HG02870 (cell line): ENCODE data around the gene SLC23A2.
"Not testable (repeated sequence)": the region's sequence is repeated elsewhere in the genome, so short reads cannot be mapped to it uniquely, and the experiment has no call there.

Source experiments
- ATAC-seq: cut with Tn5 transposase; IDR thresholded peaks from one replicate; pipeline ENCODE4 v1.9.1; 2021; ENCODE audit warnings: mild to moderate bottlenecking, moderate library complexity; ENCODE audit not compliant: unreplicated experiment

SLC23A2 gene

GRCh38 chr20:4883546-4883945, 117.8 kb downstream of the SLC23A2 start:
- ATAC-seq: no peak

DNA sequence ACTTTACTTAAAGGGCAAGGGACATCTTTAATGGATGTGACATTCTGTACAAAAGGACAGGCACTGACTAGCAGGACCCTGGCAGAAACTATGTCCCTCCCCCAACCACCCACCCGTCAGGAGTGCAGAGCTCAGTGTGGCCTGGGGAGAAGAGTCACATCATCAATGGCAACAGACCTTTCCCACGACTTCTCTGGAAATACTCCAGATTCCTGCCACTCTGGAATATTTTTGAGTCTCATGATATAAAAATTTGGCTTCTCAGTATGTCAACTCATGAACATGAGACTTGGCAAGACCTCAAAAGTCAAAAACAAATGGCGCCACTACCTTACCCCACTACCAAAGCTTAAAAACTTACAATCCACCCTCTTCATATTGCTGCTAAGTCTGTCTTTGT, 118.3 kb downstream of the SLC23A2 start:
- ATAC-seq: no peak

DNA sequence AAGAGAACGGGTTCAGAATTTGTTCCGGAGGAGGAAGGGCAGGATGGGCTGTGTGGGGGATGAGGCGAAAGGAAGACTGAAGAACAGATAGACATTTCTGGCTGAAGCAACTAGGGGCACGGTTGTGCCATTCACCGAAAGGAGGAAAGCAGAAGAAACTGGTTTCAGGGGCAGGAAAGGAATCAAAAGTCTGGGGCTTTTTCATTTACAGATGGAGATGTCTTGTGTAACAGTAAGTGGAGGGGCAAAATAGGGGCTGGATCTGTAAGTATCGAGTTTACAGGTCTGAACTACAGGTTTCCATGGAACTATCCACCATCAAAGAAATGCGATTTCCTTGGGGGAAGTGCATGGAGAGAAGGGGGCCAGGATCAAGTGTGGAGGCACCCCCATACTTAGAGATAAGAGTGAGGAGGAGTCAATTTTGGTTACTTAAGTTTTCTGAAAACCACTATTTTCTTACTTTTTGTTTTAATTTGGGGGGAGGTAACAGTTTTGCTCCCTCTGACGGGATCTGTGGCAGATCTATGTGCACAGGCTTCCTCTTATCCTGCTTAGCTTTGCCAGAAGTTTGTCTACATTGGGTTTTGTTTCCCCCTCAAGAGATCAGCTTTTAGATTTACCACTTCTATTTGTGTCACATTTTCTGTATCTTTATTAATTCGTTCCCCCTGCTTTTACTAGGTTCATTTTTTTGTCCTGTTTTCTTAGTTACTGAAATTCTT, 120.1 kb downstream of the SLC23A2 start:
- ATAC-seq: no peak

- no peak for ATAC-seq
These were observed 121.3 kb downstream of the SLC23A2 start for GRCh38 chr20:4880051-4880450.

DNA sequence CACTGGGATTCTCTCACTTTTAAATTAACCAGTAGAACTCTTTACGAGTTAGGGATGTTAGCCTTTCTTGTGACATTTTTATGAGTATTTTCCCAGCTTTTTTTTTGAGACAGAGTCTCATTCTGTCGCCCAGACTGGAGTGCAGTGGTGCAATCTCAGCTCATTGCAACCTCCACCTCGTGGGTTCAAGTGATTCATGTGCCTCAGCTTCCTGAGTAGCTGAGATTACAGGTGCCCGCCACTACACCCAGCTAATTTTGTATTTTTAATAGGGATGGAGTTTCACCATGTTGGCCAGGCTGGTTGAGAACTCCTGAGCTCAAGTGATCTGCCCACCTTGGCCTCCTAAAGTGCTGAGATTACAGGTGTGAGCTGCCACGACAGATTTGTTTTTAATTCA, 123.2 kb downstream of the SLC23A2 start:
- not testable (repeated sequence) for ATAC-seq

DNA sequence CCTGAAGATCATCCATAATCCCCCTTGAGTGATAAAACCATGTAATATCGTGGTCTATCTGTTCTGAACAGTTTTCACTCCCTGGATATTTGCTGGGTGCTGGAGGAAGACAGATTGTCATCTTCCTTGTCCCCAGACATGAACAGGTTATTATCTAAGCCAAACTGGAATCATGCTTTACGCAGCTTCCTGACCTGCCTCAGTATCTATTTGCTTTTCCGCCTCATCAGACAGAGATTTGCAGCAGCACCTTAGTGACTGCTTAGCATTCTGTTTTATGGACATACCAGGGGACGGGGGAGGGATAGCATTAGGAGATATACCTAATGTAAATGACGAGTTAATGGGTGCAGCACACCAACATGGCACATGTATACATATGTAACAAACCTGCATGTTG, 124.6 kb downstream of the SLC23A2 start:
- ATAC-seq: no peak

DNA sequence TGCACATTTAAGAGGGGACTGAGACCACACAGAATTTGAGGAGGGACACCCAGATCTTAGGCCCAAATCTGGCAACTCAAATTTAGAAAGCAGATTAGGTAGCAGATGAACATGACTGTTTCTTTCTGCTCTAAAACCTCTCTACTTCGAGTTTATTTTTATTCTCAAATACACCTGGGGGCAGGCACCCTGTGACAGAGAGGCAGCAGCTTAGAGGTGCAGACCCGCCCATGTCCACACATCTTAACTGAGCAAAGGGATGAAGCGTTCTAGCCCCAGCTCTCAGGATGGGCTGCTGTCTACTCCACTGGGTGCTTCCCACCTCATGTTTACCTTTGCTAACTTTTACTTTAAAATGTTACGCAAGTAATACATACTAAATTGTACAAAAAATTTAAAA, 125.0 kb downstream of the SLC23A2 start:
- ATAC-seq: no peak

- ATAC-seq: no peak
These were observed 125.7 kb downstream of the SLC23A2 start for GRCh38 chr20:4875578-4876067.

DNA sequence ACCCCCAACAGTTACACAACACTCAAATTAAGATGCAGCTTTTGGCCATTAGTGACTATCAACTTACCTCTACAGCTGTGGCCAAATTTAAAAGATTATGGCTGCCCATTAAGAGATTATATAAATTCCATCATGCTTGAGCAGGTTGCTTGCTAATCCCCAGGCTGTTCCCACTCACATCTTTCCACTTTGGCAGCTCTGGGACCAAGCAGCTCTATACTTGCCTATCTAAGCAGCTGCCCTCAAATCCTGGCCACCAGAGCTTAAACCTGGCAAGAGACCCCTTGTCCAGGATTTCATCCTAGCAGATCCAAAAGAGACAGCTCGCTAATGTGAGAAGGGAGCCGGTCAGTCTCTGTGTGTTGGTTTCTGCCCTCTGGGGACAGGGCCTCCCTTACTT, 127.9 kb downstream of the SLC23A2 start:
- no peak for ATAC-seq

- ATAC-seq: no peak
These were observed 129.8 kb downstream of the SLC23A2 start for GRCh38 chr20:4871486-4871885.

DNA sequence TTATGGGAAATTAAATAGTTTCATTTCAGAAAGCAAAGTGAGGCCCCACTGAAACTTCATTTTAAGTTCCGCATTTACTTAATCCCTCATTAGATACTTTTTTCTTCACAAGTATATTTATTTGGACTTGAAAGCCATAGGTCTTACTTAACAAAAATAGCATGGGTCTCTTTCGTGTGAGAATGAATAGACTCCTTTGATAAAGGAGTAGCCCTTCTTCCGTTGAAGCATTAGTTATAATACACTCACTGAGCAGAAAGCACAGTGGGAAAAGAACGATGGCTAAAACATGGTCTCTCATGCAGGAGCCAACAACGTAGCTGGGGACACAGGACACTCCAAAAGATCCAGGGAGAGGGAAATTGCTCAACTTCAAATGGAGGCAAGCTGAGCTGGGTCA, 130.4 kb downstream of the SLC23A2 start:
- ATAC-seq: no peak

- ATAC-seq: no peak
These were observed 131.8 kb downstream of the SLC23A2 start for GRCh38 chr20:4869290-4870193.

DNA sequence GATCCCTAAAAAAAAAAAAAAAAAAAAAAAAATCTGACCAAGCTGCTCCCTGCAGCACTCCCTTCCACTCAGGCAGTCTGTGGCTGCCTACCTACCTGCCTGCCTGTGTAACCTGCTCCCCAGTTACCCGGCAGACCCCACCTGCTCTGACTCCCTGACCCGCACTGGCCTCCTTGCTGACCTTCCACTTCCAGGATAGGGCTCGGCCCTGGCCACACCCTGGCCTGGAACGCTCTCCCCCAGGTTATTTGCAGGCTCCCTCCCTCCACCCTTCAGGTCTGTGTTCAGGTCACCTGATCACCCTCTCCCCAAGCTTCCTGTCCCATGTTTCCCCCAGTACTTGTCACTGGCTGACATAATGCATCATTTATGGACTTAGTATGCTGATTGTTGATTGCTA, 134.3 kb downstream of the SLC23A2 start:
- ATAC-seq: no peak

- no peak for ATAC-seq
These were observed 134.9 kb downstream of the SLC23A2 start for GRCh38 chr20:4866429-4866828.

DNA sequence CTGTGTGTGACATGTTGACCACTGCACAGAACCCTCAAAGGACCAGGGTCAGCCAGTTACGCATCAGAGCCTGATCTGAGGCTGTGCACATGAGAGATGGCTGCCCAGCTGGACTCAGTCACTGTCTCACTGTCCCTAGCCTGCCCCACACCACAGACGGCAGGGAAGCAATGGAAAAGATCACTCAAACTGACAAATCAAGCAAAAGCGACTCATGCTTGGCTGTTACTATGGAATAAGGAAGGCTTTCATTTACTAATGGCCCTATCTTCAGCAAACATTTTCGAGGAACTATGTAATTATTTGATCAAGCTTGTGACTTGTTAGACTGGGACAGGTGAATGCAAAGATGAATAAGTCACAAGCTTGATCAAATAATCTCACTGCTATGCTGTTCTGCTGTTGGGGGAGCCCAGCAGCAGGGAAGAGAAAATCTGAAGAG, 137.0 kb downstream of the SLC23A2 start:
- ATAC-seq: no peak

- no peak for ATAC-seq
These were observed 138.6 kb downstream of the SLC23A2 start for GRCh38 chr20:4862661-4863060.

DNA sequence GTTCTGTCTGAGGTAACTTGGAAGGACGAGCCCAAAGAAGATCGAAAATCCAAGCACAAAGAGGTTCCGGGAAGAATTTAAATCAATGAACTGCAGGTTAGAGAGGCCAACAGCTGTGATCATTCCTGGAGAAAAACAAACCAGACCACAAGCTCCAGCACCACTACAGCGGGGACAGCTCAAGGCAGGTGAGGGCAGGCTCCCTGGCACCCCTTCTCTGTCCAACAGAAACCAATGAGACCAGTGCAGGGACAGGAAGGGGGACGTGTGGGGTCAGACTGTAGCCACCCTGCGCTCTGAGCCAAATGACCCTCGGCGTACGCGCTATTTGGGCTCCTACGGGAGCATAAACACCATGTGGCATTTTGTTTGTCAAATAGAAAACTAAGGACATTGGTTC, 139.3 kb downstream of the SLC23A2 start:
- no peak for ATAC-seq

- ATAC-seq: no peak
These were observed 143.3 kb downstream of the SLC23A2 start for GRCh38 chr20:4858000-4858399.

DNA sequence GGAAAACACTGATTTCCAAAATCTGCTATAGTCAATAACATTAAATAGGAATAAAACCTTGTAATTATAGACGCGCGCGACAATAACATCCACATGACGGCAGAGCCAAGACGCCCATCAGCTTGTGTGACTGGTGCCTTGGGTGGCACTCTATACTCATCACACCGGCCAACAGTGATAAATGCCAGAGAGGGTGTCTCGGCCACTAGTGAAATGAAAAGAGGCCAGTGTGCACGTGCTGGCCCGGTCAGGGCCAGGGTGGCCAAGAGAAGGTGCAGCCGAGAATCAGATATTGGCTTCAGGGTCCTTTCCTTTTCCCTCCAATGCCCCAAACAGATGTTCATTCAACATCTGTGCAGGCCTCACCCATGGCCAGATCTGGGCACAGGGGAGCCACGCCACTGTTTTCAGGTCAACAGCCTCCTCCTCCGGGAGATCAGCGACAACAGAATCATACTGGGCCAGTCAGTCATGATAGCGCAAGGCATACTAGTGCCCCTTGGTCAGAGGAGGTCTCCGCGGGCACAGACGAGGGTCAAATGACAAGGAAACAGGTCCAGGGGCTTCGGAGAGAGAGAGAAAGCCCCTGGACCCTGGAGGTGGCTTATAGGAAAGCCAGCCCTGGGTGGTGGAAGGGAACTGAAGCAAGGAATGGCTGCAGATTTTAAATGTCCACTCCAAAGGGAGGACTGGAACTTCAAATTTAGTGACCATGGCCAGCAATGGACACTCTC, 145.1 kb downstream of the SLC23A2 start:
- ATAC-seq: no peak

DNA sequence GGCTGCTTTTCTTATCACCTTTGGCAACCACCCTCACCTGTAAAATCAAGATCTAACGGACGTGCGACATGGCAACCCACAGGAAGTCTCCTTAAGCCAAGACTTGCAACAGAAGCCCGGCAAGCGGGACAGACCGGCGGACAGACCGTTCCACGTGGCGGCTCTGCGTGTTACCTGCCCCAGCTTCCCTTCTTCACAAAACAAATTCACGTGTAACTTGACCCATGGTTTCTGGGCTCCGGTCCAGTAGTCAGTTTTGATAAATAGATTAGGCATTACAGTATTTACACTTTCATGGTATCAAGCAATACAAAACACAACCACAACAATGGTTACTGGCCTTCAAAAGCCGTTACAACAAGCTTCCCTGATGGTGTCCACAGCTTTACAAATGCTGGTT, 145.8 kb downstream of the SLC23A2 start:
- ATAC-seq: no peak

DNA sequence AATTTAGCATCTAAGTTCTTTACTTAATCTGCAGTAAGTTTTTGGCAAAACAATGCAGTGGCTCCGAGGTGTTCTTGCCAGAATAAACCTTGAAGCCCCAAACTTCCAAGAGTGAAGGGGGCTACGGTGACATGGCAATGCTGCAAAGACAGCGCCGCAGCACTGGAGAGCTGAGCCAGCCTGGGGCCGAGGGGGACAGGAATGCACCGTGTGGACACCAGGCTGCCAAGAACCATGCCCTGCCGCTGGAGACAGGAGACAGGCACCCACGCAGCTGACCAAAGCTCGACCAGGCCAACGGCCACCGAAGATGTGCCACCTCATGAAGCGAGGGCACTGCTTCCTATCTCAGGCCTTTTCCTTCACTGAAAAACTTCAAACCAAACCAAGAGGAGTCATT, 146.2 kb downstream of the SLC23A2 start:
- no peak for ATAC-seq
